Fibroblast of skin of left quadriceps (primary cell): ENCODE data around the gene CHGA.

Source experiments
- DNase-seq, 2 experiments: peaks; one replicate each; pipeline ENCODE4 v3.0.0-alpha.2; 2013; ENCODE audit warnings: low read depth in 2 of 2

Gene CHGA

DNA sequence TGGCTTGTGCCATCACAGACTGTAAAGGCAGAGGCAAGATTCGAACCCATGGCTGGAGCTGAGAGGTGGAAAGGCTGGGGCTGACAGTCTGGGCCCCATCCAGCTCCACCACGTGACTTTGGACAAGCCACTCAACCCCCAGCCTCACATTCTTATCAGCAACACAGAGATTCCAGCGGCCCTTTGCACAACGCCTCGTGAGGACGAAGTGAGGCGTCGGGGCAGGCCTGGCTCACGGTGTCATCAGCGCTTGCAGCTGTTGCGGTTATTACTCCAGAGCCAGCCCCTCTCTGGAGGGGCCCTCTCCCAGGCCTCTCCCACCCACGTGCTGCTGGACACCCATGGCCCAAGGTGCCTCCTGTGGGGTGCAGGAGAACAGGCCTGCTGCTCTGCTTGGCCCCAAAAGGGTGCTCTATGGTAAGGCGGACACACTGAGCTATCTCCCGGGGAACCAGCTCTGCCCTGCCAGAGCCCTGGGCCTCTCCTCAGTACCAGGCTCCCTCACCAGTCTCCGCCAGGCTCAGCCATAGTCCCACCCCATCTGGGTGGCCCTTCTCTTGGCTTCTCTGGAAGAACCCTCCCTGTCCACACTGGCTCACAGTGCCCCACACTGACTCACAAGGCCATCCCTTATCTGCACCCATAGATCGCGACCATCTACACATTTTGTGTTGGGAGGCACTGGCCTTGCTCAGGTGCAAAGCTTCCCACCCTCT, 21.1 kb downstream of the CHGA start:
- DNase-seq: no peak

DNA sequence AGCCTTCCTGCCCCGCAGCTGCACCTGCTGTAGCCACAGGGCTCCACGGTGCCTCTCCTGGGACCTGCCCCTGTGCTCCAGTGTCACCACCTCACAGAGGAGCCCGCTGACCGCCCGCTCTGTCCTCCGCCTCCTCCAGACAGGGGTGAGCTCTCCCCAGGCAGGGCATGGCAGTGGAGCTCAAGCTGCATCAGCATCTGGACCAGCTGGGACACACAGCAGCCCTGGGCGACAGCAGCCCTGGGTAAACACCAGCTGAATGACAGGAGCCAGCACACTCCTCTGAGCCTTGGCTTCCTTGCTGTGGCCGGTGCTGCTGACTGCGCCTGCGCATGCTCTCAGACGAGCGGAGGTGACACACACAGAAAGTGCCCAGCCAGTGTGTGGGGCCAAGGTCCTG, 22.0 kb downstream of the CHGA start:
- no peak for DNase-seq

DNA sequence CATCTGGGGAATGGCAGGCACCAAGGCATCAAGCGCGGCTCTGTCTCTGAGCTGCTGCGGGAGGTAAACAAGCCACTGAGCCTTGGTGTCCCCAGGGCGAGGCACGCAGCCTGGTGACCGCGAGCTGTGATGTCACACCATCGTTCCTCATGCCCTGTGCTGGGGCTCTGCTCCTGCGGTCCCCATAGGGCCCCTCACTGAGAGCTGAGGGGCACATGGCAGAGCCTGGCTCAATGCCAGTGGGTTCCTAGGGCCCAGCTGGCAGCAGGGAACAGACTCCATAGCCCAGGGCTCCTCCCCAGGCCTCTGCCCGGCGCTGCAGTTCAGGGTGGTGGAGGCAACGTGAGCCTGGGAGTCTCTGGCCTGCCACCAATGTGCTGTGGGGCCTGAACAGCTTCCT, 22.6 kb downstream of the CHGA start:
- DNase-seq: no peak

DNA sequence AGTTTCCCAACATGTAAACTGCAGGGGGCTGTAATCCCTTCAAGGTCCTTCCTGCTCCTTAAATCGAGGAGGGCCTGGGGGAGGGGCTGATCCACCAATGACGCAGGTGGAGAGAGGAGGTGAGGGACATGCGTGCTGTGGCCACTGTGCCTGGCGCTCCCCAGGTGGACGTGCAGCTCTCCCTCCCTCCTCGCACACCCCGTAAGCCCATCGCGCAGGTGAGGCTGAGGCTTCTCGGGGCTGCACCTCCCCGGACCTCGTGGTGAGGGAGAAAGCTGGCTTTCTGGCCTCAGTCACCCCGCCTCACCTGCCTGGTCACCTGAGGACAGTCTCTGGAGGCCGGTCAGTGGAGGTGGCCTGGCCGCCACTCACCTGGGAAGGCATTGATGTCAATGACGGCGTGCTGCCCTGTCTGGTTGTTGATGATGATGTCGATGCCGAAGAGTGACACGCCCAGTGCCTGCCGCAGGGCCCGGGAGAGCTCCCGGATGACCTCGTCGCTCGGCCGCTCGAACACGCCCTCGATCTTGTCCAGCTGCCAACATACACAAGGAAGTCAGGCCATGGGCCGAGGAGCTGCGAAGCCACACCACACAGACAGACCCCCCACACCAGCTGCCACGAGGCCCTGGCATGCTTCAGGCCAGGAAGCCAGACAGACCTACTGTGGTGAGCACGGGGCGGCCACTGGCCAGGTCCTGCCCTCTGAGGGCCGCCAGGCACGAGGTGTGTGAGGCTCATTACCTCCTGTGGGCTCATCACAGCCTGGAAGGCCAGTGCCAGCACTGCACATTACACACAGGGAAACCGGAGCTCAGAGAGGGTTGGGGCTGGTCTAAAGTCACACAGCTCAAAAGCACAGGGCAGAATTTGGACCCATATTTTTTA, 23.3 kb downstream of the CHGA start:
- peak in 1 of 2 experiments; percentile 3 for DNase-seq

DNA sequence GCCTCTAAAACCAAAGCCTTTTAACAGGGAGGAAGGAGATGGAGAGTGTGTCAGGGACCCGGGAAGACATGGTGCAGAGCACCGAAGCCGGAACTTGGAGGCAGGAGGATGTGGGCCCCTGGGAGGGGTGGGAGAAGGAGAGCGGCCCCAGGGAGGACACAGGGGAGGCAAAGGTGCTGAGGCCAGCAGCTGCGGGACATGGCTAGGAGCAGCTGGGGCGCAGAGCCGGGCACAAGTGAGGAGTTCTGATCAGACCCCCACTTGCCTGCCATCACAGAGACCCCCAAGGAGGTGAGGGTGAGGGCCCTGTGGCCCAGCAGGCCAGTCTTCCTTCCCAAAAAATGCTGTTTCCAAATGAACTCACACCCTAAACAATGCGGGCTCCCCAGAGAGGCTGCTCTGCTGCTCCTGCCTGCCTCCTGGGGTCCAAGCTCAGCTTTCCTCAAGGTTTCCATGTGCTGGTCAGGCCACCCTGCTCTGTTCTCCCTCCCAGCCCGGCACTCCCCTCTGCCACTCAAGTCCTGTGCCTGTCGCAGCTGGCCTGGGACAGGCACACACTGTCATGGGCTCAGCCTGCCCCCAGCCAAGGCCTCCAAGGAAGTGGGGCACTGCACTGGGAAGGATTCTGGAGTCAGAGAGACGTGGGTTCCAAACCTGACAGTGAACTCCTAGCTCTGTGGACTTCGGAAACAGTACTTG, 24.0 kb downstream of the CHGA start:
- DNase-seq: no peak

DNA sequence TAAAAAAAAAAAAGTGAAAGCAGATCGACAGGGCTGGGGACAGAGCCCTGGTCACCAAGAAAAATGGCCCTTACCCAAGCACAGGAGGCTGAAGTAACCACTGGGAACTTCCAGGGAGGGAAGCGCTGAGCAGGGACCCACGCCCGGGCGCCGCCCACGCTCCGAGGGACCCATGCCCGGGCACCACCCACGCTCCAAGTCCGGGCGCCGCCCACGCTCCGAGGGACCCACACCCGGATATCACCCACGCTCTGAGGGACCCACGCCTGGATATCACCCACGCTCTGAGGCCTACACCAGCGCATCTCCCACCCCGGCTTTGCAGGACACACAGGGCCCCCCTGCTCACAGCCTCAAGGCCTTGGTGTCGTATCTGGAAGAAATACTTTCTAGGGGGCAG, 25.7 kb downstream of the CHGA start:
- no peak for DNase-seq

DNA sequence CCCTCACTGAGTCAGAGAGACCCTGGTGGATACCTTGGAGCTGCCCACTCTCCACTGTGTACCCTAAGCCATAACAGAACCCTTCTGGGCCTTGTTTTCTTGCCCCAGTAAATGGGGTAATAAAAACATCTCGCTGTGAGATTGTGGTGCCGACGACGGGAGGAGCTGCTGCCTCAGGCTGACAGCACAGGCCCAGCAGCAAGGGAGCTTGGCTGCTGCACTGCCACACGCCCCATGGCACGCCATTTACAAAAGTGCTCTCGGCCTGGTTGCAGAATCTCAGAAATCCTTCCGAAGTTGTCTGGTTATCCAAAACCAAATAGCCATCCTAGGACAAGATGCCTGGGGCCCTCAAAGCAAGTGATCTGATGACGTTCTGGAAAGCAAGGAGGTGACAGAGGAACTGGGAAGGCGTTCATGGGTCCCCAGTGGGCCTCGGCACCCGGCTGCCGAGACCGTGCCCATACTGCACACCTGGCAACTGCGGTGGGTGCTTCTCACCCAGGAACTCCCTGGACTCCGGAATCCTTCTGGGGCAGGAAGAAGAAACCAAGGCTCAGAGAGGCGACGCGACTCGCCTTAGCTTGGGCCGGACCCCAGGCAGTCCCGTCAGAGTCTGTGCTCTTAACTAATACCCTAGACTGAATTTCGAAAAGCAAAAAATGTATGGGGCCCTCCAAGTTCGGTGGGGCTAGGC, 26.7 kb downstream of the CHGA start:
- DNase-seq: no peak

DNA sequence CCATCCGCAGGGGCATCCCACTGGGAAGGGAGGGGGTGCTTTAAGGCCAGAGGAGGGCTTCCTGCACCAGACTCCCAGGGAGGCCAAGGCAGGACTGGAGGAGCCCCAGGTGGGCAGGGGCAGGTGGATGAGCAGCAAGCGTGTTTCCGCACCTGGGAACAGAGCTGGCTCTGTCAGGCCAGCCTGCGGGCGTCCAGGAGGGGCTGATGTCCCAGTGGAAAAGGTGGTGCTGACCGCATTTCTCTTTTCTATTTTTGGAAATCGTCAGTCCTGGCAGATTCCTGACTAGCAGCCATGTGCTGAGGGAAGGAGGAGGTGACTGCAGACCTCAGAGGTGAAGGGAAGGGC, 27.2 kb downstream of the CHGA start:
- DNase-seq: no peak

DNA sequence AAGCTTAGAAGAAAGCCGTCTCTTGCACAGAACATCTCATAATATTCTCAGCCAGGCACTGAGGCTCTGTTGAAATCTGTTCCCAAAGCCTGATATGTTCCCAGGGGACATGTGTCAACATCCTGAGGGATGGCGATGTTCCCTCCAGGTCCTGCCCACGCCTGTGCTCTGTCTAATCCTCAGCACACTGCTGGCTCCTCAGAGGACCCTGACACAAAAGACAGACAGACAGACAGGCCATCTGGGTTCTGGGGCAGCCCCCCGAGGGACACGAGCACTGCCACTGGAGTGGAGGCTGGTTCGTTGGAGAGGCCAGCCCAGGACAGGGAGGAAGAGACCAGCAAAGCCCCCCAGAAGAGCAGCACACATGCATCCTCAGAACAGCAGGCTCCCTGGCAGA, 27.8 kb downstream of the CHGA start:
- no peak for DNase-seq

DNA sequence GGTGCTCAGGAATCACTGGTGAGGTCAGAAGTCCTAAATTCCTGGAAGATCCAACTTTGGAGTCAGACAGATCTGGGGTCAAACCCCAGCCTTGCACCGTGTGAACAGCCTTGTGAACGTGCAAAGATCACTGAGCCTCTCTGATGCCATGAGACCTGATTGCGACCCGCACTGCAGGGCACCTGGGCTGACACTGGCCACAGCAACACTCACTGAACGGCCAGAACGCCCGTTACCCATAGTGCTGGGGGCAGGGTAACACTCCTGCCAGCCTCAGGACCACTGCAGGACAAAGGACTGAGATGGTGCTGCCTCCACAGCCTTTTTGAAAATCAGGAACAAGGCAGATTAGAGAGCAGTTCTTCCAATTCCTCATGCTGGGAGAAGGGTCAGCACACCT, 28.3 kb downstream of the CHGA start:
- no peak for DNase-seq

DNA sequence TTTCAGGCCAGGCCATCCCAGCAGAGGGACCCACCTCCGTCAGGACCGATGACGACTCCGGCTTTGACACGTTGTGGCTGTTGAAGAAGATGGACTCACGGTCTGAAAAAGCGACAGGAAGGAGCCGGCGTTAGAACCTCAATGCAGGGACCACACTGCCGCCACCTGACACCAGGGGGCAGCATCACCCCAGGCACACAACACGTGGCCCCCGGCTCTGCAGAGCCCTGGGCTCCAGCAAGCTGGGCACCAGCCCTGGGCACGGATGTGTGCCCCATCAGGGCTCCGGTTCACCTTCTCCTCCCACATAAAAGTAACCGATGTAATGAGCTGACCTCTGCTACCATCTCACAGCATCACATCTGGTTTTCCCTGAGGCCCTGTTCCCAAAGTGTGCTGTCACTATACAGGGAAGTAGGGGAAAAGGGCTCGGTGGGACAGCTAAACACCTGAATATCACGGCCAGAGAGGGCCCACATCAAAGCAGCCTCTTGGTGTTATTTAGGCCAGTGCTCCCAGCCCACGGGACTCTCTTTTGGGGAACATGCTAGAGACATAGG, 29.0 kb downstream of the CHGA start:
- DNase-seq: peak in 1 of 2 experiments; percentile 20

DNA sequence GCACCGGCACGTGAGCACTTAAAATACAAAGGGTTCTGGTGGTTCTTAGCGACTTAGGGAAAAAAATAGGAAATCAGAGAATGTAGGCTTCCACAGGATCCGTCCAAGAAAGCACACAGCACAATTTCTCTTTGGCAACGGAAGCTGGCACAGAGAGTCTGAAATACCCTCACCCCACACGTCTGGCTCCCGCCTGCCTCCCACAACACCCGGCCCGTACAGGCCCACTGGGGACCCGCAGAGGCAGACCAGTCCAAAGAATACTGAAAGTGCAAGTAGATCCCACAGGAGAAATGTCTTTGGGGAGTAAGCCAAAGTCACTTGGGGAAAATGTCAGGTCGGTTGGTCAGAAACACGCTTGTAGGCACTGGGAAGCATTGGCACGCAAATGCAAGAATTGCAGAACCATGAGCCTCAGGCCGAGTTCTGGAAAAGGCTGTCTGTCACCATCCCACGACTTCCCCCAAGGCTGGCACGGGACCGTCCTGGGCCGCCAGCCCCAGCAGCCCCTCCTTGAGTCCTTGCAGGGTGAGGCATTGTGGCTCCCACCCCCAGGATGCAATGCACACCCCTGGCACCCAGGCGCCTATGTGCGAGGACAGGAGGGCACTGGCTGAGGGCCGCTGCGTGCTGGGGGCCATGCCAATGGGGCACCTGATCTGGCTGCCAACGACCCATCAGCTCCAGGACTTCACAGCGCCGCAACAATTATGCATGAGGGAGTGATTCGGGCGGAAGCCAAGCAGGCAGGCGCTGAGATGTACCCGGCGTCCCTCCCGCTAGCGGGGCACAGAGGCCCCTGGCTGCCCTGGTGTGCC, 29.7 kb downstream of the CHGA start:
- DNase-seq: no peak

DNA sequence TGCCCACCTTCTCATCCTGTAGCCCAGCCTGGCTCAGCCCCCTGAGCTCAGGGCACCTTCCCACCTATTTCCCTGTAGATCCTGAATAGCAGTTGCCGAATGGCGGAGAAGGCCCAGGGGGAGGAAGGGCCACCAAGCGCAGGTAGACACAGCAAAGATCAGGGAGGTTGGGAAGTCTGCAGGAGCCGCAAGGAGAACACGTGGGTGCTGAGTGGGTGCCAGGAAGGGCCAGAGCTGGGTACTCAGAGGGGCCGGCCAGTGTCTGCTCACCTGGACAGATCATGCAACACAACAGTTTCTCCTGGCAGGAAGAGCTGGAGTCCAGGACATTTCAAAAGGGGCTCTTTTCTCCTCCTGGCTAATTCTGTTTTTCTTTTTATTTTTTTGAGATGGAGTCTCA, 30.6 kb downstream of the CHGA start:
- DNase-seq: no peak

DNA sequence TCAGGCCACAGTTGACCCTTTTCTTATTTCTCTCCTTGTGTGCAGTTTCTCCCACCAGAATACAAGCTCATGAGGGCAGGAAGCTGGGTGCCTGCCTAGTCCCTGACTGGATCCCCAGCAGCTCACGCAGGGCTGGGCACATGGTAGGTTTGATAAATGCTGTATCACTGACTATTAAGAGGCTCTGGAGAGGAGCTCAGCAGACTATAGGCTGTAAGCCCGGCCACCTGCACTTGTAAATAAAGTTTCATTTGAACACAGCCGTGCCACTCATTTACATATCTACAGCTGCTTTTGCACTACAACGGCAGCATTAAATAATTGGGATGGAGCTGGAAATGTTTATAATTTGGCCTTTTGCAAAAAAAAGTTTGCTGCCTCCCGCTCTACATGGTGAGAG, 32.0 kb downstream of the CHGA start:
- no peak for DNase-seq

DNA sequence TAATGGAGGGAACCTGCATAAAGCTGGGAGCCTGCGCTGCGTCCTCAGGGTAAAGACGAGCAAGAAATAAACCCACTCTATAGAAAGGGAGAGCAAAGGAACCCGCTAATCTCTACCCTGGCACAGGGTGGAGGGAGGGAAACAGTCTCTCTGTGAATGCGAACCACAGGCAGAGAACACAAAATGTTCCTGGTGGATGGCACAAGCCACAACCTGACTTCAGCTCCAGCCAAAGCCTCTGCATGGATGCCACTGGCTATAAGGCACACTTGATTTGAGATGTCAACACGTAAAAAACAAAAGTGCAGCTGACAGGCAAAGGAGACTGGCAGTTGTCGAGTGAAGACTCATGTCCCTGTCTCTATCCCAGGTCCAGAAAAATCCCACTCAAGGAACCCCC, 32.4 kb downstream of the CHGA start:
- no peak for DNase-seq

DNA sequence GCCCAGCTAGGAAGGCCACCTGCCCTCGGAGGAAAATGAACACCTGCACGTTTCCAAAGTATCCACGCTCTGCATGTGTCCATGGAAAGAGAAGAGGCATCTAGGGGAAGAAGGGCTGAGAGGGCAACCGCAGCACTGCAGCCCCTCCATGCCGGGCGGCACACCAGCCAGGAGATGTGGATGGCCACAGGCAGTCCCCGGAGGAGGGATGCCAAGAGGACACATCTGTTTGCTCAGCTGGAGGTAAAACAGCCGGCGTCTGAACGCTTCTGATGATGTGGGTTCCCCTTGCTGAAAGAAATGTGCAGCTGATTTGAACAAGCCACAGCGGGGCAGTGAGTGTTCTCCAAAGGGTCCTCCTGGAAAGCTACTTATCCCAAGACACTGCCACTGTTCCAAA, 34.0 kb downstream of the CHGA start:
- no peak for DNase-seq

DNA sequence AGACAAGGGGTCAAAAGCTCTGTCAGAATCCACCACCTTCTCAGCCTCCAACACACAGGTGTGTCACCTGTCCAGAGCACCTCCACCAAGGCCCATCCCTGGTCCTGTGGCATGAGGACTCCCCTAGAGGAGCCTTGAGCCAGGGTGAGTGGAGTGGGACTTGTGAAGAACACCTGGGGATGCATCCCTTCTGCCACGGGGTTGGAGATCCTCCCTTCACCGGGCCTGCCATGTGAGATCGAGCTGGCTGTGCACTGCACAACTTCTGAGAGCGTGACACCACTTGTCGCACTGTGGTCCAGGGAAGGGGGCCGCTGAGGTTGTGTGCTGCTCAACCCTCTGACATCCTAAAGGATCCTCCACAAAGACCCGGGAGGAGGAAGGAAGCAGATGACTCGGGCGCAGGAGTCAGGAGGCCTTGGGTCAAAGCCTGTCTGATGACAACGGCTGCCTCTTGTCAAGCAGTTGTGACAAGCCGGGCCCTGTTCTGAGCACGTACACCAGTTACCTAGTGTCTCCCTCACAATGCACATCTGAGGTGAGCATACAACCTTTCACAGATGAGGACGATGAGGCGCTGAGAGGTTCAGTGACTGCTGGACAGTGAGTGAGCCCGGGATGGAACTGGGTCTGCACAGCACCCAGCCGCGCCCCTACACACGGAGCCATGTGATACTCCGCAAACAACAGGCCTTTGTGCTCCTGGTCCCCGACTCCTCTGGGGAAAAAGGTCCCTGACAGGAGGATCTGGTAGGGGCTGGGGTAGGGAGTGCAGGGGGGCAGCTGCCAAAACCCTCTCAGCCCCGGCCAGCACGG, 35.6 kb downstream of the CHGA start:
- no peak for DNase-seq

DNA sequence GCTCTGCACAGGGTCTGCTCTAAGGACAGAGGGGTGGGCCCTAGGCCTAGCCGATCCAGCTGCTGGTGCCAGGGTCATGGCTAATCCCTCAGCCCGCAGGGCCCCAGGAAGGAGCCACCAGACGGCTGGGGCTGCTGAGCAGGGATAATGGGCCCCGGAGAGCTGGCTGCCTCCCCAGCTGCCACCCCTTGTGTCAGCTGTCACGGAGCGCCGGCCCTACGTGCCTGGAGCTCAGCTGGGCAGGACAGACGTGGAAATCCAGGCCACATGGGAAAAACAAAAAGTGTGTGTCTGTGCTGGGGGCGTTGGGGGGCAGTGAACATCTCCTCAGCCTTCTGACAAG, 36.2 kb downstream of the CHGA start:
- DNase-seq: no peak

DNA sequence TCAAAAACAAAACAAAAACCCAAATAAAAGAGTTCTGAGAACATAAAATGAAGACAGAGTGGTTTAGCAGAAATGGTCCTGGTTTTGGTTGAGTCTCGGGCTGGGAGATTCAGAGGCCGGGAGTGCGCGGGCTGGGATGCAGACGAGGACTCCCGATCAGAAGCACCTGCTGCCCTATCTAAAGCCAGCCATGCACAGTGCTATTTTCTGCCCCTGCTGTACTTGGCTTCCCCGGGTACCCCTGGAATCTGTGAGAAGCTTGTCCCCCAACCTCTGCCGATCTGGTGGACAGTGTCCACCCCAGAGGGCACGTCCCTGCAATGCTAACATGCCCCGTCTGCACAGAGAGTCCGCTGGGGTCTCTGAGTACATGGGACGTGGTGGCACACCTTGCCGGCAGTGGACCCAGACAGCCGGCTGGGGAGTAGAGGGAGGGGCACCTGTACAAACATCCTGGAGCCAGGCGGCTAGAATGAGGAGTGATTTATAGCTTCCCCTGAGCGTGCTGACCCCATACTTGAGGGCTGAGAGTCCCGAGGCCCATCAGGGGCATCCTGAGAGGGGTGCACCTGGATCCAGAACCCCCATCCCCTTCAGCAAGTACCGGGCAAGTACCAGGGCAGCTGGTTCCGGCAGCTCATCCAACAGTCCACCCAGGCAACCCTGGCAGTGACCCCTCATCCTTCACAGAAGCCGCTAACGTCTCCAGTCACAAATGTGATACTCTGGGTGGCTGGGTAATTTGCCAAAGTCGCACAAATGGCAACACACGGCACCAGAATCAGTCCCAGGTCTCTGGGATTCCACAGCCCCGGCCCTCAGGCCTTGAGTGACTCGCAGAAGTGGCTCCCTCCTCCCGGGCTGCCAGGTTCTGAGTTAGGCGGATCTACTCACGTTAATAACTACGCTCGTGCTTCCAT, 37.1 kb downstream of the CHGA start:
- DNase-seq: no peak
